Lower leg skin (tissue), 3 donors: ENCODE data around the gene PLEKHG3.

ENCODE experiments used
- CTCF ChIP-seq, 3 donors: fragments of 450-650 bp; IDR thresholded peaks; one replicate each; pipeline ENCODE4 v1.5.1; 2016; ENCODE audit warnings: antibody characterized with exemption in 3 of 3, mild to moderate bottlenecking in 3 of 3, moderate library complexity in 2 of 3
- POLR2A ChIP-seq, 2 donors: fragments of 450-650 bp; IDR thresholded peaks; one replicate each; pipeline ENCODE4 v1.6.1; 2016 to 2017; ENCODE audit warnings: antibody characterized with exemption in 2 of 2, mild to moderate bottlenecking in 1 of 2, moderate library complexity in 1 of 2

DNA sequence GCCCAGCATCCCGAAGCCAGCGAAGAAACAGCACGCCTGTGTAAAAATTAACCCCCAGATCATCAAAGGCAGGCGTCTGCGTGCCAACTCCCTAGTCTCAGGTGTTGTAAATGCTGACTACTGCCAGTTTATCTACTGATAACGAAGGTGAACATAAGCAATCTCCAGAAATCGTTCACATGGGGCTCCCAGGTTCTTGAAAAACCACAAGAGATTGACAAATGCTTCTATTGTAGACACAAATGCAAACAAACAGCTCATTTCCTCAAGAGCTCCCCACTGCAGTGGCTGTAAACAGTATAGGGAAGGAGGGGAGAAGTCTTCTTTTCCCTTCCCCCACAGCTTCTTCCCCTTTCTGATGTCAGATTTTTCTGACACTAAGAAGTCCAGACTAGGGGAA, 5.3 kb upstream of the PLEKHG3 start:
- no peak for TF ChIP-seq POLR2A (IDR thresholded peaks at IDR 0.05)
- no peak for TF ChIP-seq CTCF (IDR thresholded peaks at IDR 0.05)
